ENCODE data around the gene CMSS1. TPM values are rescaled to one million over a fixed set of nuclear protein-coding genes. Genes with fewer than 3 reads are reported as not detected.
"Not testable (repeated sequence)": the region's sequence is repeated elsewhere in the genome, so short reads cannot be mapped to it uniquely, and the experiment has no call there.

CMSS1 gene
- total RNA-seq, 1 donor from 2014 or later: 41.9 TPM

DNA sequence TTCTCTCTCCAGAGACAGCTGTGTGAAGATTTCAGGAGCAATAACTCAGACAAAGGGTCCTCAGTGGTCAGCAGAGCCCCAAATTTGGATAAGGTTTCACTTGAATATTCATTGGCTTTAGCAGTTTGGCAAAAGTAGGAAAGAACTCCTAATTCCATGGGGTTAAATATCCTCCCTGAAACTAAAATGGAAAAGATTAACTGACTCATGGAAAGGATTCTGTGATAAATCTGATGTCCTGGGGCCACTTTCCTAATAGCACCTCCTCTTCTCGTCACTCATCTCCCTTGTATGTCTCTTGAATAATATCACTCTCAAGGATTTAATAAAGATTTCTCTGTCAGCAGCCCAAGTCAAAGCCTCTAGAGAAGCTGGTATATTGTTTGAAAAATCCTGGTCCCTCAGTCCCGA, 409.9 kb downstream of the CMSS1 start:
- no peak for DNase-seq (ENCODE audit: low spot score)

DNA sequence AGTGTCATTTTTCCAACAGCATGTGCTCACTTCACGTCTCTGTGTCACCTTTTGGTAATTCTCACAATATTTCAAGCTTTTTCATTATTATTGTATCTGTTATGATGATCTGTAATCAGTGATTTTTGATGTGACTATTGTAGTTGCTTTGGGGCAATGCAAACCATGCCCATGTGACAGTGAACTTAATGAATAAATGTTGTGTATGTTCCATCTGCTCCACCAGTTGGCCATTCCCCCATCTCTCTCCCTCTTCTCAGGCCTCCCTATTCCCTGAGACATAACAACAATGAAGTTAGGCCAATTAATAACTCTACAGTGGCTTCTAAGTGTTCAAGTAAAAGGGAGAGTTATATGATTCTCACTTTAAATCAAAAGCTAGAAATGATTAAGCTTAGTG, 410.6 kb downstream of the CMSS1 start:
- DNase-seq (ENCODE audit: low spot score): no peak

DNA sequence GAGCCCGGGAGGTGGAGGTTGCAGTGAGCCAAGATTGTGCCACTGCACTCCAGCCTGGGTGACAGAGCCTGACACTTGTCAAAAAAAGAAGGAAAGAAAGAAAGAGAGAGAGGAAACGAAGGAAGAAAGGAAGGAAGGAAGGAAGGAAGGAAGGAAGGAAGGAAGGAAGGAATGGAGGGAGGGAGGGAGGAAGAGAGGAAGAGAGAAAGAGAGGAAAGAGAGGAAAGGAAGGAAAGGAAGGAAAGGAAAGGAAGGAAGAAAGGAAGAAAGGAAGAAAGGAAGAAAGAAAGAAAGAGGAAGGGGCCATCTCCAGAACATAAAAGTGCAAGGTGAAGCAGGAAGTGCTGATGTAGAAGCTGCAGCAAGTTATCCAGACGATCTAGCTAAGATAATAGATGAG, 411.5 kb downstream of the CMSS1 start:
- DNase-seq (ENCODE audit: low spot score): not testable (repeated sequence)

DNA sequence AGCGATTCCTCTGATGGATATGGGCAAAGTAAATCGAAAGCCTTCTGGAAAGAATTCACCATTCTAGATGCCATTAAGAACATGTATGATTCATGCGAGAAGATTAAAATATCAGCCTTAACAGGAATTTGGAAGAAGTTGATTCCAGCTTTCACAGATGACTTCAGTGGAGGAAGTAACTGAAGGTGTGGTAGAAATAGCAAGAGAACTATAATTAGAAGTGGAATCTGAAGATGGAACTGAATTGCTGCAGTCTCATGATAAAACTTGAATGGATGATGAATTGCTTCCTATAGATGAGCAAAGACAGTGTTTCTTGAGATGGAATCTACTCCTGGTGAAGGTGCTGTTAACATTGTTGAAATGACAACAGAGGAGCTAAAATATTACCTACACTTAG, 413.0 kb downstream of the CMSS1 start:
- no peak for DNase-seq (ENCODE audit: low spot score)

Other genes with a start within 250 kb of the CMSS1 start
- 30.2 TPM for gene COL8A1, start 179.3 kb upstream of the CMSS1 start, total RNA-seq